Astrocyte (in vitro differentiated cells and primary cell): ENCODE results near the gene NUBP2.

Experiments
- CTCF ChIP-seq: IDR thresholded peaks from 2 replicates; pipeline ENCODE4 v1.5.1; 2011; ENCODE audit warnings: low read depth, mild to moderate bottlenecking, inconsistent platforms, low read length, moderate library complexity; ENCODE audit not compliant: insufficient read depth
- EZH2 ChIP-seq: IDR thresholded peaks from 2 replicates; pipeline ENCODE4 v1.6.1; 2012; ENCODE audit warnings: mild to moderate bottlenecking, low read length, inconsistent platforms; ENCODE audit not compliant: insufficient read depth

GRCh38 chr16:1800701-1801100 is 17.9 kb downstream of the NUBP2 start:
- TF ChIP-seq CTCF (no peak), EZH2 (no peak)
